GM18951 (cell line): ENCODE data around the gene ZNF524.
"Not testable (repeated sequence)": the region's sequence is repeated elsewhere in the genome, so short reads cannot be mapped to it uniquely, and the experiment has no call there.

ENCODE experiments used
- POLR2A ChIP-seq: IDR thresholded peaks from 4 replicates; pipeline ENCODE4 v1.6.1; 2011; ENCODE audit warnings: mild to moderate bottlenecking; ENCODE audit not compliant: insufficient read length, insufficient read depth; ENCODE audit errors: extremely low read depth
- in situ Hi-C: fragments of 300-500 bp; cut with MboI; formaldehyde crosslinking; loops from one replicate; pipeline ENCODE4 v1.12.0; 2022; ENCODE audit warnings: low sequenced_read_pairs, mixed read lengths, inconsistent platforms; ENCODE audit not compliant: unreplicated experiment

Gene ZNF524, protein sequence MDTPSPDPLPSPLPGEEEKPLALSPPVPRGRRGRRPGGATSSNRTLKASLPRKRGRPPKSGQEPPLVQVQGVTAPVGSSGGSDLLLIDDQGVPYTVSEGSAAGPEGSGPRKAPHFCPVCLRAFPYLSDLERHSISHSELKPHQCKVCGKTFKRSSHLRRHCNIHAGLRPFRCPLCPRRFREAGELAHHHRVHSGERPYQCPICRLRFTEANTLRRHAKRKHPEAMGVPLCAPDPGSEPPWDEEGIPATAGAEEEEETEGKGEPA

GRCh38 chr19:55599842-55600661 is at the start of gene ZNF524:
Gene ZNF524 (plus strand): TSS chr19:55600288. CDS start chr19:55602113, 1,825 bp downstream.
- in situ Hi-C loops = no loop called here
- TF ChIP-seq POLR2A = peak; percentile 41

- TF ChIP-seq POLR2A = no peak
- in situ Hi-C loops = no loop called here
Measured at GRCh38 chr19:55550321-55550650, 49.8 kb upstream of the ZNF524 start.

DNA sequence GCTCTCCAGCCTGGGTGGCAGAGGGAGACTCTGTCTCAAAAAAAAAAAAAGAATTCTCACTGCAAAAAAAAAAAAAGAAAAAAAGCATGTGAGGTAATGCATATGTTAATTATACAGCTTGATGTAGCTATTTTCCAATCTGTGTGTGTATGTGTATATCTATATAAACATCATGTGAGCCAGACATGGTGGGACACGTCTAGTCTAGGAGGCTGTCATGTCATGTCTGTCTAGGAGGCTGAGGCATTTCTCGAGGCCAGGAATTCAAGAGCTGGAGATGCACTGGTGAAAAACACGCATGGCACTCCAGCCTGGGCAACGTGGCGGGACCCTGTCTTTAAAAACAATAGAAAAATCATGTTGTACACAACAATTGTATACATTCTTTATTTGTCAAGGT is 47.9 kb upstream of the ZNF524 start:
- no peak for TF ChIP-seq POLR2A
- in situ Hi-C loops = no loop called here

DNA sequence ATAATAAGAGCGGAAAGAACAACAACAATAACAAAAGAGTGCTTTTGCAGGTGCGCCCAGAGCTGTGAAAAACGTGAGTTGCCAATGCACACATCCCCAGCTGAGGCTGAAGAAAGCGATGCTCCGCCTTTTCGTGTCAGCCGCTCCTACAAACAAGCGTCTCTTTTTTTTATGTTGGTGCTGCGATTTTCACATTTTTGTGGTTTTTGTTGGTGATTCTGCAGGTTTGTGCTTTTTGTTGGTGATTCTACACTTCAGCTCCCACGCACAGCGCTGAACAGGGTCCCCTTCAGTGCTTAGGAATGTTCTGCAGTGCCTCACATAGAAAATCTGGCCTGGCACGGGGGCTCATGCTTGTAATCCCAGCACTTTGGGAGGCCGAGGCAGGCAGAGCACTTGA is 47.5 kb upstream of the ZNF524 start:
- no peak for TF ChIP-seq POLR2A
- in situ Hi-C loops = no loop called here

GRCh38 chr19:55553217-55554182 is 46.6 kb upstream of the ZNF524 start:
- no peak for TF ChIP-seq POLR2A
- in situ Hi-C loops = no loop called here

DNA sequence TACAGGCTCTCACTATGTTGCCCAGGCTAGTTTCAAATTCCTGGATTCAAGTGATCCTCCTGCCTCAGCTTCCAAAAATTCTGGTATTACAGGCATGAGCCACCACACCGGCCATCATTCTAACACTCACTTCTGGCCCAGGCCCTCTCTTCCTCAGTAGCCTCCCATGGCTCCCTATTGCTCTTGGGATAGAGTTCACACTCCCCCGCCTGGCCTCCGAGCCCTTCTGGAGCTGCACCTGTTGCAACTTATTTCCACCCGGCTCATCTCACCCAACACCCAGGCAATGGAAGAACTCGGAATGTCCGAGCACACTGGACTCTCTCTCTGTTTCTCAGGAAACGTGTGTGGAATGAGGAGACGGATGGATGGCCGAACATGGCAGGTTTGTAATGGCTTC is 45.8 kb upstream of the ZNF524 start:
- TF ChIP-seq POLR2A = no peak
- in situ Hi-C loops = no loop called here

GRCh38 chr19:55554741-55555152 is 45.3 kb upstream of the ZNF524 start:
- in situ Hi-C loops = no loop called here
- TF ChIP-seq POLR2A = no peak

DNA sequence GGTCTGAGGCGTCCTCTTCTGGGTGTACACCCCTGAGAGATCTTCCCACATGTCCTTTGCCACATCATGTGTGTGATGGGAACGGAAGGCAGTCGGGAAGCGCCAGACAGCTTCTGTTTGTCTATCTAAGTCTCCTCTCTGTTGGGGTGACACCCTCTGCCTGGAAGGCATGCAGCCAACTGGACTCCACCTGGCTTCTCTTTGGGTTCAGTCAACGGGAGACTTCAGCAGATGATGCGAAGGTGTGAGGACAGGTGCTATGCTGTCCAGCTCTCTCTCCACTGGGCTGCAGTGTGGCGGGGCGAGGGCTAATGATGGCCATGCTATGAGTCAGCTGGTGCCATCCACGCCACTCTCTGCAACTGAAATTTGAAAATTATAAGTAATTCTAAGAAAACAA is 40.4 kb upstream of the ZNF524 start:
- in situ Hi-C loops = no loop called here
- TF ChIP-seq POLR2A = no peak

DNA sequence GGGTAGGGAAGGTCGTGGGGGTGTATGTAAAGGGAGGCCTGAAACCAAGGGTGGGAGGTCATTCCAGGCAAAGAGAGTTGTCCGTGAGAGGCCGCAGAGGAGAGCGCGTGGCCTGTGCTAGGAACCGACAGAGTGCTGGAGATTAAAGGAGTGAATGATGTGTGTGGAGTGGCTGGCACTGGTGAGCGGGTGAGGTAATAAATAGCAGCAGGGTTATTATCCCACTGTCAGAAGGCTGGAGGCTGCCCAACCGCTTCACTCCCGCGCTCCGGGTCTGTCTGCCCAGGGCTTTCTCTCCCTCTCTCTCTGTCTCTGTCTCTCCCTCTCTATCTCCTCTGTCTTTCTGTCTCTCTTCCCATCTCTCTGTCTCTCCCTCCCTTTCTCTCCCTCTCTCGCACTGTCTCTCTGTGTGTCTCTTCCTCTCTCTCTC is 36.8 kb upstream of the ZNF524 start:
- in situ Hi-C loops = no loop called here
- no peak for TF ChIP-seq POLR2A

DNA sequence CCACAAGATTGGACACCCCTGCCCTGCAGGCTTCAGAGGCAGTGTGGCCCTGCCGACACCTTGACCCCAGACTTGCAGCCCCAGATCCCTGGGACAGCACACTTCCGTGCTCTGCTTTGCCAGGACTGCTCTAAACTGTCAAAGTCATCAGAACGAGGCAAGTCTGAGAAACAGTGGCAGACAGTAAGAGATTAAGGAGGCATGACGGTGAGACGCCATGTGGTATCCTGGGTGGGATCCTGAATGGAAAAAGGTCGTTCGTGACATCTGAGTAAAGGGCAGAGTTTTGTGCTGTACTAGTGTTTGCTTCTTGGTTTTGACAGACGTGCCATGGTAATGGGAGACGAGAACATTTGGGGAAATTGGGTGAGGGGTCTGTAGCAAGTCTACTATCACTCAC is 33.3 kb upstream of the ZNF524 start:
- in situ Hi-C loops = no loop called here
- TF ChIP-seq POLR2A = no peak

- in situ Hi-C loops = no loop called here
- no peak for TF ChIP-seq POLR2A
Measured at GRCh38 chr19:55567708-55568328, 32.3 kb upstream of the ZNF524 start.

- in situ Hi-C loops = not testable (repeated sequence)
Measured at GRCh38 chr19:55569477-55569876, 30.6 kb upstream of the ZNF524 start.

- in situ Hi-C loops = not testable (repeated sequence)
Measured at GRCh38 chr19:55573929-55574328, 26.2 kb upstream of the ZNF524 start.

- TF ChIP-seq POLR2A = no peak
- in situ Hi-C loops = no loop called here
Measured at GRCh38 chr19:55576746-55577145, 23.3 kb upstream of the ZNF524 start.
